ENCODE measurements around the gene SLMAP.
A peak's percentile ranks its signal among the peaks of the same experiment; 100 is the strongest.
"Not testable (repeated sequence)": the region's sequence is repeated elsewhere in the genome, so short reads cannot be mapped to it uniquely, and the experiment has no call there.

Gene SLMAP

GRCh38 chr3:57826952-57827723 is 71.0 kb downstream of the SLMAP start:
- no peak for DNase-seq (ENCODE audit: low read depth)

- DNase-seq (ENCODE audit: low read depth), result no peak
These were observed 71.6 kb downstream of the SLMAP start for GRCh38 chr3:57827757-57828156.

GRCh38 chr3:57832486-57832885 is 76.4 kb downstream of the SLMAP start:
- no peak for DNase-seq (ENCODE audit: low read depth)

GRCh38 chr3:57832900-57833313 is 76.8 kb downstream of the SLMAP start:
- no peak for DNase-seq (ENCODE audit: low read depth)

GRCh38 chr3:57833763-57834162 is 77.7 kb downstream of the SLMAP start:
- no peak for DNase-seq (ENCODE audit: low read depth)

GRCh38 chr3:57837686-57838085 is 81.6 kb downstream of the SLMAP start:
- DNase-seq (ENCODE audit: low read depth), result no peak

- DNase-seq (ENCODE audit: low read depth), result no peak
These were observed 82.5 kb downstream of the SLMAP start for GRCh38 chr3:57838627-57839026.

GRCh38 chr3:57840473-57840872 is 84.4 kb downstream of the SLMAP start:
- DNase-seq (ENCODE audit: low read depth), result no peak

GRCh38 chr3:57841818-57842217 is 85.7 kb downstream of the SLMAP start:
- no peak for DNase-seq (ENCODE audit: low read depth)

GRCh38 chr3:57848177-57848738 is 92.1 kb downstream of the SLMAP start:
- no peak for DNase-seq (ENCODE audit: low read depth)

GRCh38 chr3:57851304-57851703 is 95.2 kb downstream of the SLMAP start:
- no peak for DNase-seq (ENCODE audit: low read depth)

GRCh38 chr3:57852896-57853295 is 96.8 kb downstream of the SLMAP start:
- DNase-seq (ENCODE audit: low read depth), result no peak

GRCh38 chr3:57855281-57855680 is 99.2 kb downstream of the SLMAP start:
- DNase-seq (ENCODE audit: low read depth), result no peak

- no peak for DNase-seq (ENCODE audit: low read depth)
These were observed 99.8 kb downstream of the SLMAP start for GRCh38 chr3:57855943-57856342.

GRCh38 chr3:57856675-57857074 is 100.6 kb downstream of the SLMAP start:
- no peak for DNase-seq (ENCODE audit: low read depth)

- DNase-seq (ENCODE audit: low read depth), result no peak
These were observed 106.8 kb downstream of the SLMAP start for GRCh38 chr3:57862894-57863293.

GRCh38 chr3:57863380-57863779 is 107.3 kb downstream of the SLMAP start:
- no peak for DNase-seq (ENCODE audit: low read depth)

- DNase-seq (ENCODE audit: low read depth), result no peak
These were observed 108.7 kb downstream of the SLMAP start for GRCh38 chr3:57864853-57865252.

- not testable (repeated sequence) for DNase-seq (ENCODE audit: low read depth)
These were observed 113.0 kb downstream of the SLMAP start for GRCh38 chr3:57869110-57869509.

- no peak for DNase-seq (ENCODE audit: low read depth)
These were observed 116.5 kb downstream of the SLMAP start for GRCh38 chr3:57872606-57873005.

GRCh38 chr3:57876632-57877031 is 120.5 kb downstream of the SLMAP start:
- DNase-seq (ENCODE audit: low read depth), result no peak

- no peak for DNase-seq (ENCODE audit: low read depth)
These were observed 121.0 kb downstream of the SLMAP start for GRCh38 chr3:57877116-57877515.

GRCh38 chr3:57884436-57884835 is 128.3 kb downstream of the SLMAP start:
- DNase-seq (ENCODE audit: low read depth), result not testable (repeated sequence)

GRCh38 chr3:57889807-57890206 is 133.7 kb downstream of the SLMAP start:
- DNase-seq (ENCODE audit: low read depth), result peak; percentile 33
